PFSK-1 (cell line): ENCODE measurements around the gene ANKFY1.

Experiments used
- FOXP2 ChIP-seq: optimal IDR thresholded peaks from 2 replicates; pipeline ENCODE3; 2011; ENCODE audit warnings: borderline replicate concordance, control low read depth, inconsistent platforms; ENCODE audit not compliant: insufficient read depth; ENCODE audit errors: extremely low read length, extremely low read depth
- POLR2AphosphoS5 ChIP-seq: IDR thresholded peaks from 2 replicates; pipeline ENCODE4 v1.6.1; 2012; ENCODE audit warnings: low read depth, mild to moderate bottlenecking, control low read depth, low read length, moderate library complexity
- SIN3A ChIP-seq: IDR thresholded peaks from 2 replicates; pipeline ENCODE4 v1.6.1; 2012; ENCODE audit warnings: mild to moderate bottlenecking, low read length, moderate library complexity, borderline replicate concordance; ENCODE audit not compliant: insufficient read depth
- TAF1 ChIP-seq: IDR thresholded peaks from 2 replicates; pipeline ENCODE4 v1.6.1; 2012; ENCODE audit warnings: low read length, control low read depth, borderline replicate concordance; ENCODE audit not compliant: insufficient read depth
- TF ChIP-seq, protein P1 (sequence below), 2 experiments: IDR thresholded peaks; 2 replicates each; pipeline versions ENCODE4 v1.6.1 to v1.8.0; 2011 to 2012; ENCODE audit warnings: low read depth in 2 of 2, low read length in 2 of 2, control low read depth in 1 of 2, inconsistent platforms in 1 of 2, mild to moderate bottlenecking in 1 of 2, moderate library complexity in 1 of 2; ENCODE audit not compliant: insufficient read depth in 1 of 2

The ANKFY1 gene

GRCh38 chr17:4201226-4201625 lies 62.6 kb downstream of the ANKFY1 start:
- no peak for TF ChIP-seq FOXP2

DNA sequence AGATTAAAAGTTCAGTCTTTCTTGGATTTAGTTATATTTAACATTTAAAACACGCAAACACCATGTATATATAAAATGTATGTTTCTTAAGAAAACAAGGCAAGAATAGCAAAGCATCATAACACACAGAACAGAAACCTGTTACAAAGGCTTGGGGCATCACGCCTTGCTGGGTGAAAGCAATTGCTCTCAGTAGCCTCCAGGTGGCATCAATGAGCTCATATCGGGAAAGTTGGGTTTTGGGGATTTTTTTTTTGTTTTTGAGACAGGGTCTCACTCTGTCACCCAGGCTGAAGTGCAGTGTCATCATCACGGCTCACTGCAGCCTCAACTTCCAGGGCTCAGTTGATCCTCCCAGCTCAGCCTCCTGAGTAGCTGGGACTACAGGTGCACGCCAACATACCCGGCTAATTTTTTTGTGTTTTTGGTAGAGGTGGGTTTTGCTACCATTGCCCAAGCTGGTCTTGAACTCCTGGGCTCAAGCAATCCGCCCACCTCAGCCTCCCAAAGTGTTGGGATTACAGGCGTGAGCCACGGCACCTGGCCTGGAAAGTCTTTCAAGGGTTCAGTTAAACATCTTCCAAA lies 63.9 kb downstream of the ANKFY1 start:
- TF ChIP-seq SIN3A (no peak), FOXP2 (no peak), POLR2AphosphoS5 (no peak), TAF1 (no peak)
- TF ChIP-seq, protein P1, sequence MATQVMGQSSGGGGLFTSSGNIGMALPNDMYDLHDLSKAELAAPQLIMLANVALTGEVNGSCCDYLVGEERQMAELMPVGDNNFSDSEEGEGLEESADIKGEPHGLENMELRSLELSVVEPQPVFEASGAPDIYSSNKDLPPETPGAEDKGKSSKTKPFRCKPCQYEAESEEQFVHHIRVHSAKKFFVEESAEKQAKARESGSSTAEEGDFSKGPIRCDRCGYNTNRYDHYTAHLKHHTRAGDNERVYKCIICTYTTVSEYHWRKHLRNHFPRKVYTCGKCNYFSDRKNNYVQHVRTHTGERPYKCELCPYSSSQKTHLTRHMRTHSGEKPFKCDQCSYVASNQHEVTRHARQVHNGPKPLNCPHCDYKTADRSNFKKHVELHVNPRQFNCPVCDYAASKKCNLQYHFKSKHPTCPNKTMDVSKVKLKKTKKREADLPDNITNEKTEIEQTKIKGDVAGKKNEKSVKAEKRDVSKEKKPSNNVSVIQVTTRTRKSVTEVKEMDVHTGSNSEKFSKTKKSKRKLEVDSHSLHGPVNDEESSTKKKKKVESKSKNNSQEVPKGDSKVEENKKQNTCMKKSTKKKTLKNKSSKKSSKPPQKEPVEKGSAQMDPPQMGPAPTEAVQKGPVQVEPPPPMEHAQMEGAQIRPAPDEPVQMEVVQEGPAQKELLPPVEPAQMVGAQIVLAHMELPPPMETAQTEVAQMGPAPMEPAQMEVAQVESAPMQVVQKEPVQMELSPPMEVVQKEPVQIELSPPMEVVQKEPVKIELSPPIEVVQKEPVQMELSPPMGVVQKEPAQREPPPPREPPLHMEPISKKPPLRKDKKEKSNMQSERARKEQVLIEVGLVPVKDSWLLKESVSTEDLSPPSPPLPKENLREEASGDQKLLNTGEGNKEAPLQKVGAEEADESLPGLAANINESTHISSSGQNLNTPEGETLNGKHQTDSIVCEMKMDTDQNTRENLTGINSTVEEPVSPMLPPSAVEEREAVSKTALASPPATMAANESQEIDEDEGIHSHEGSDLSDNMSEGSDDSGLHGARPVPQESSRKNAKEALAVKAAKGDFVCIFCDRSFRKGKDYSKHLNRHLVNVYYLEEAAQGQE (IDR thresholded peaks at IDR 0.05; ENCODE audit: insufficient read depth in 1 of 2, low read depth in 2 of 2, low read length in 2 of 2): no peak

DNA sequence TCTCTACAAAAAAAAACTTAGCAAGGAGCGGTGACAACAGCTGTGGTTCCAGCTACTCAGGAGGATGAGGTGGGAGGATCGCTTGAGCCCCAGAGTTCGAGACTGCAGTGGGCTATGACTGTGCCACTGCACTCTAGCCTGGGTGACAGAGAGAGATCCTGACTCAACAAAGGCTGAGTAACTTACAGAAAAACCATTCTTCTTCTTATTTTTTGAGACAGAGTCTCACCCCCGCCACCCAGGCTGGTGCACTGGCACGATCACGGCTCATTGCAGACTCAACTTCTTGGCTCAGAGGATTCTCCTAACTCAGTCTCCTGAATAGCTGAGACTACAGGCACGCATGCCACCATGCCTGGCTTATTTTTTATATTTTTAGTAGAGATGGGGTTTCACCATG lies 64.8 kb downstream of the ANKFY1 start:
- no peak for TF ChIP-seq FOXP2
- TF ChIP-seq, protein P1 (IDR thresholded peaks at IDR 0.05; ENCODE audit: insufficient read depth in 1 of 2, low read depth in 2 of 2, low read length in 2 of 2): no peak
- no peak for TF ChIP-seq POLR2AphosphoS5
- TF ChIP-seq SIN3A: no peak
- TF ChIP-seq TAF1: no peak

- TF ChIP-seq FOXP2 (no peak), SIN3A (no peak), TAF1 (no peak), POLR2AphosphoS5 (no peak)
- TF ChIP-seq, protein P1 (IDR thresholded peaks at IDR 0.05; ENCODE audit: insufficient read depth in 1 of 2, low read depth in 2 of 2, low read length in 2 of 2): no peak
Observed at GRCh38 chr17:4195306-4195705, 68.5 kb downstream of the ANKFY1 start.

DNA sequence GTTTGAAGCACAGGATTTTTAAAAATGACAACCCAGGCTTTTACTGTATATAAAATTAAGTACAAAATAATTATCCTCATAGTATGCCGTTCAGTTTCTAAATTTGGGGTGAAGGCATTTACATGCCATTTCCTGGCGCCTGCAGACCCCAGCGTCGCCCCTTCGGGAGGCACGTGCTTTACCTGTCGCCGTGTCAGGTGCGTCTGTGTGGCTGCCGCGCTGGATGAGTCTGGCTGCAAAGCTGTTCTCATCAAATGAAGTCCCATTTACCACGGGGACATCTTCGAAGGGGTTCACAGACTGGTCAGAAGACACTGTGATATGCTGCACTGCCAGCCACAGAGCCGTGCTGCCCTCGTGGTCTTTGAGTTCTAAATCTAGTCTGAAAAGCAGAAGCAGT lies 69.0 kb downstream of the ANKFY1 start:
- TF ChIP-seq POLR2AphosphoS5 (no peak), TAF1 (no peak), FOXP2 (no peak), SIN3A (no peak)
- TF ChIP-seq, protein P1 (IDR thresholded peaks at IDR 0.05; ENCODE audit: insufficient read depth in 1 of 2, low read depth in 2 of 2, low read length in 2 of 2): no peak
